BJ (cell line): ENCODE results near the gene ADSS1. TPM values are rescaled to one million over a fixed set of nuclear protein-coding genes. Genes with fewer than 3 reads are reported as not detected.

ENCODE experiments used
- CTCF ChIA-PET: fragments of 350-600 bp; formaldehyde crosslinking; extraction: SDS; loops from one replicate; lab custom pipeline; 2021; ENCODE audit warnings: antibody characterized with exemption, inconsistent platforms; lab: Yijun Ruan, JAX
- POLR2A ChIA-PET: fragments of 300-600 bp; sonication (Branson Sonifier 250); formaldehyde crosslinking; extraction: SDS; loops from one replicate; lab custom pipeline; 2021; ENCODE audit warnings: antibody characterized with exemption; lab: Charles Lee
- DNase-seq: peaks from one replicate; pipeline ENCODE4 v3.0.0-alpha.2; 2011; ENCODE audit warnings: low read depth
- H3K27me3 ChIP-seq: 2 replicates; pipeline ENCODE4 v1.6.0; 2011; ENCODE audit warnings: low read length; ENCODE audit not compliant: control insufficient read depth, insufficient read depth
- H3K36me3 ChIP-seq: 2 replicates; pipeline ENCODE4 v1.5.1; 2011; ENCODE audit warnings: low read length; ENCODE audit not compliant: control insufficient read depth, insufficient read depth
- H3K4me3 ChIP-seq: 2 replicates; pipeline ENCODE4 v1.5.1; 2011; ENCODE audit warnings: low read depth, mild to moderate bottlenecking, control low read depth, low read length
- polyA plus RNA-seq: library from polyadenylated mRNA; depleted of rRNA; stranded (reverse); fragments of >200 nt; gene quantifications from 2 replicates; pipeline ENCODE4 v1.2.3, GENCODE V29; 2011
- TF ChIP-seq, protein P1 (sequence below): IDR thresholded peaks from 2 replicates; pipeline ENCODE4 v1.5.1; 2011; ENCODE audit warnings: low read depth, mild to moderate bottlenecking, control low read depth, inconsistent platforms, low read length, moderate library complexity; ENCODE audit not compliant: insufficient read depth

Gene ADSS1
- polyA plus RNA-seq, 1 experiment: 4.5 TPM

DNA sequence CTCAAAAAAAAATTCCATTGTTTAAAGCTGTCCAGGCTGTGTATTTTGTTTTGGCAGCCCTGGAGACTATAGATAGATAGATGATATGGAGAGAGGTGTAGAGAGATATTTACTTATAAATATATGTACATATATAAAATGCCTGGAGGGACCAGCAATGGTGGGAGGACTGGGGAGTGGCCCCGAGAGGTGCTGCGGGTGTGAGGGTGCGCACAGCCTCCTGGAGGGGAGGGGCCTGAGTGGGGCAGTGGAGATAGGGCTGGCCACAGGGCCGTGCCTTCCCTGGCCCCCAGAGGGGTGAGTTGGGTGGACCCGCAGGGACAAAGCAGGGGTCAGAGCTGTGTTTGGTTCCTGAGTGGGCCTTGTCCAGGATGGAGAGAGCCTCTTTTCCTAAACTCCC is 6.5 kb downstream of the ADSS1 start:
- Histone ChIP-seq H3K4me3 (no peak overlapping the region), H3K36me3 (no peaks in the 10 kb centered on the region), H3K27me3 (no peaks in the 10 kb centered on the region)
- ChIA-PET POLR2A (no interaction called here), CTCF (interaction anchor here (1.6 kb wide), 1 partner anchor 19 kb away, joined by 7 read pairs; no protein-coding TSS in a partner anchor)
- TF ChIP-seq, protein P1, sequence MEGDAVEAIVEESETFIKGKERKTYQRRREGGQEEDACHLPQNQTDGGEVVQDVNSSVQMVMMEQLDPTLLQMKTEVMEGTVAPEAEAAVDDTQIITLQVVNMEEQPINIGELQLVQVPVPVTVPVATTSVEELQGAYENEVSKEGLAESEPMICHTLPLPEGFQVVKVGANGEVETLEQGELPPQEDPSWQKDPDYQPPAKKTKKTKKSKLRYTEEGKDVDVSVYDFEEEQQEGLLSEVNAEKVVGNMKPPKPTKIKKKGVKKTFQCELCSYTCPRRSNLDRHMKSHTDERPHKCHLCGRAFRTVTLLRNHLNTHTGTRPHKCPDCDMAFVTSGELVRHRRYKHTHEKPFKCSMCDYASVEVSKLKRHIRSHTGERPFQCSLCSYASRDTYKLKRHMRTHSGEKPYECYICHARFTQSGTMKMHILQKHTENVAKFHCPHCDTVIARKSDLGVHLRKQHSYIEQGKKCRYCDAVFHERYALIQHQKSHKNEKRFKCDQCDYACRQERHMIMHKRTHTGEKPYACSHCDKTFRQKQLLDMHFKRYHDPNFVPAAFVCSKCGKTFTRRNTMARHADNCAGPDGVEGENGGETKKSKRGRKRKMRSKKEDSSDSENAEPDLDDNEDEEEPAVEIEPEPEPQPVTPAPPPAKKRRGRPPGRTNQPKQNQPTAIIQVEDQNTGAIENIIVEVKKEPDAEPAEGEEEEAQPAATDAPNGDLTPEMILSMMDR: no peak
- DNase-seq: no peak

DNA sequence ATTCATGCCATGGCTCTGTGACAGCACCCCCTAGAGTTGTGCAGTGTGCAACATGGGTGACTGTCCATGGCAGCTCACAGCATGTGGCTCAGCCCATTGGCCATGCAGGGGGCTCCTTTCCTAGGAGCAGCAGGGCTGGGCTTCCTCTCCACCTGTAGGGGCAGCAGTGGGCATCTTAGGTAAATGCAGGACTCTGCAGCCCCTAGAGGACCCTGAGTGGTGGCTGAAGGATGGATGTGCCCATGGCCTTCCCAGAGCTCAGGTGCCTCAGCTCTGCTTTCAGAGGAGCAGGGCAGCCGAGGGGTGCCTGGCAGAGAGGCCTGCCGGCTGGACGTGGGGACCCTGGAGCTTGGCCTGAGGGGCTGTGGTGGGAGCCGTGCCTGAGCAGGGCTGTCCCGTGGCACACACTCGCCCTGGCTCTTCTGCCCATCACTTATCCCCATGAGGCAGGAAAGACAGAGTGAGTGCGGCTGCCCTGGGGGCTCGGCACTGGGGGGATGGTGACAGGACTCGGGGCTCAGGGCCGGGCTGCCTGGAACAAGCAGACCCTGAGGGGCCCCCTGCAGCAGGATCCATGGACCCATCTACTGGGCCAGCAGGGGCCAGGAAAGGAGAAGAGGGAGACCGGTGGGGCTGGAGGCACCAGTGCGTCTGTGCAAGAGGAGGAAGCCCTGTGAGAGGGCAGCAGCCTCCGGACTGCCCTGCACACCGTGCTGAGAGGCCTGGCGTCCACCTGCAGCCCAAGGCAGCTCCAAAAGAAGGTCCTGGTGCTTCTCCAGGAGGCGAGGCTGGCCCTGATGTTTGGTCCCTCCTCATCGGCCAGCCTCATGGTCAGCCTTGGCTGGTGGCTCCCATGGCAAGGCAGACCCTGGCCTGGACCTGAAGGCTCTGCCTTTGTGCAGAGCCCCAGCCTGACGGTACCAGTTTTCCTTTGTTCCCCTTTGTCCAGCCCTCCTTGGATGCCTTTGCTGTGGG is 7.6 kb downstream of the ADSS1 start:
- Histone ChIP-seq H3K27me3 (no peaks in the 10 kb centered on the region), H3K36me3 (no peaks in the 10 kb centered on the region), H3K4me3 (no peak overlapping the region)
- ChIA-PET POLR2A (no interaction called here), CTCF (interaction anchor here (0.6 to 1.9 kb wide), 3 partner anchors 9 to 37 kb away, joined by 3 to 7 read pairs (median 5); no protein-coding TSS in a partner anchor)
- TF ChIP-seq, protein P1: peak; percentile 44
- no peak for DNase-seq

DNA sequence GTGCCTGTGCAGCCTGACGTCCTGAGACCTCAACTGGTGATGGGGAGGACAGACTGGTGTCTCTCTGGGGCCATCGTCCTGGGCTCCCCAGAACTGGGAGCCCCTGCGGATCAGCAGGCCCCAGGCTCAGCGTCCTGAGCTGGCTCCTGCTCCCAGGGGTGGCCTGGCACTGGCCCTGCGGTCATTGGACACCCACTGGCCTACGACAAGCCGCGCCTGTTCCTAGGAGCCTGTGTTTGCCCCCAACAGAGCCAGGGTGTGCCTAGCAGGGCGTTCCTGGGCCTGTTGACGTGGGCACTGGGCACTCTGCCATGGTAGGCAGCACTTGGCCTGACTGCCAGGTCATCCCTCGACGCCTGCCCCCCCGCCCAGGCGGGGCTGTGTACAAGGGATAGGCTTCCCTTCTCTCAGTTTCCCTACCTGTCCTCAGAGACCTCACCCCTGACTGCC is 8.4 kb downstream of the ADSS1 start:
- CTCF ChIA-PET: interaction anchor here (1.9 kb wide), 1 partner anchor 9 kb away, joined by 5 read pairs; no protein-coding TSS in a partner anchor
- no peak for DNase-seq
- H3K27me3 ChIP-seq: no peaks in the 10 kb centered on the region
- H3K36me3 ChIP-seq: no peaks in the 10 kb centered on the region
- no peak overlapping the region for H3K4me3 ChIP-seq
- POLR2A ChIA-PET: no interaction called here
- TF ChIP-seq, protein P1: no peak

DNA sequence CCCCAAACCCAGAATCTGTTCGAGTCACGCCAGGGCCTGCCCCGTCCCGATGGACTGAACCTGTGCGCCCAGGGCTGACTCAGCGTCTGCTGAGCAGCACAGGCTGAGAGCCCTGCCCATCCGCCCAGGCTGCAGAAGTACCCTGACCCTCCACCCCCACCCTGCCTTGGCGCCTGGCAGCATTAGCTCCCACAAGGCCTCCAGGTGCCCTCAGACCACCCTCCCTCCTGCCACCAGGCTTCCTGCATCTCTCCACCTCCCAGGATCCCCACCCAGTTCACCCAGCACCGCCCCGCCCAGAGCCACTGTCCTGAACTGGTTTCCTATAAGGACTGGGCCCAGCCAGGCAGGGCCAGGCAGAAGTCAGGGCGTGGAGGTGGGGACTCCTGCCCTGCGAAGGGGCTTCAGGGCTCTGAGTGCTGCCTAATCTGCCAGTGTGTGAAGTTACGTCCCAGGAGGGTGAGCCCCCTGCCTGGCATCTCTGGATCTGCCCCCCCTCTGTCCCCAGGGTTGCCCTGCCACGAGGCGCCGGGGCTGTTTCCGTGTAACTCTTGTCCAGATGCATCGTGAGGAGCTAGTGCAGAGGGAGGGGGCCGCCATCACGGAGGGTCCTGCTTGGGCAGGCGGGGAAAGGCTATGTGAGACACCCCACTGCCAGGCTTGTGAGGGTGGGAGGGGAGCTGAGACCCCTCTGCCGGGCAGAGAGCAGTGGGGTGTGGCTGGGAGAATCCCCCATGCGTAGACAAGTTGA is 9.1 kb downstream of the ADSS1 start:
- Histone ChIP-seq H3K27me3 (no peaks in the 10 kb centered on the region), H3K36me3 (no peaks in the 10 kb centered on the region), H3K4me3 (no peak overlapping the region)
- CTCF ChIA-PET: interaction anchor here (0.5 to 6.1 kb wide), 4 partner anchors 8 to 56 kb away, joined by 3 to 40 read pairs (median 8); partner anchors contain the start of gene ADSS1
- POLR2A ChIA-PET: no interaction called here
- no peak for DNase-seq
- TF ChIP-seq, protein P1: no peak
